GM18858 (cell line): ENCODE measurements around the gene OR51B4.
"Not testable (repeated sequence)": the region's sequence is repeated elsewhere in the genome, so short reads cannot be mapped to it uniquely, and the experiment has no call there.

Experiments
- ATAC-seq: cut with Tn5 transposase; IDR thresholded peaks from one replicate; pipeline ENCODE4 v1.9.1; 2021; ENCODE audit not compliant: unreplicated experiment

The OR51B4 gene

DNA sequence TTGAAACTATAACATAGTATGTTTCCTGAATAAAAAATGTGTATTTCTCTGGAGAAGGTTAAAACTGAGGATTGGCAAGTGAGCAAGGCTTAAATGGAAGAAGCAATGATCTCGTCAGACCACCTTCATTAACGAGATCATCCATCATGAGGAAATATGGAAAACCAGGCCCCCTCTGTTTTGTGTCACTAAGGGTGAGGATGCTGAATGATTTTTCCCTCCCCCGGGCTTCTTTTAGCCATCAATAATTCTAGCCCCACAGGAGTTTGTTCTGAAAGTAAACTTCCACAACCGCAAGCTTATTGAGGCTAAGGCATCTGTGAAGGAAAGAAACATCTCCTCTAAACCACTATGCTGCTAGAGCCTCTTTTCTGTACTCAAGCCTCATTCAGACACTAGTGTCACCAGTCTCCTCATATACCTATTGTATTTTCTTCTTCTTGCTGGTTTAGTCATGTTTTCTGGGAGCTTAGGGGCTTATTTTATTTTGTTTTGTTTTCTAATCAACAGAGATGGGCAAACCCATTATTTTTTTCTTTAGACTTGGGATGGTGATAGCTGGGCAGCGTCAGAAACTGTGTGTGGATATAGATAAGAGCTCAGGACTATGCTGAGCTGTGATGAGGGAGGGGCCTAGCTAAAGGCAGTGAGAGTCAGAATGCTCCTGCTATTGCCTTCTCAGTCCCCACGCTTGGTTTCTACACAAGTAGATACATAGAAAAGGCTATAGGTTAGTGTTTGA lies 26.2 kb downstream of the OR51B4 start:
- no peak for ATAC-seq

DNA sequence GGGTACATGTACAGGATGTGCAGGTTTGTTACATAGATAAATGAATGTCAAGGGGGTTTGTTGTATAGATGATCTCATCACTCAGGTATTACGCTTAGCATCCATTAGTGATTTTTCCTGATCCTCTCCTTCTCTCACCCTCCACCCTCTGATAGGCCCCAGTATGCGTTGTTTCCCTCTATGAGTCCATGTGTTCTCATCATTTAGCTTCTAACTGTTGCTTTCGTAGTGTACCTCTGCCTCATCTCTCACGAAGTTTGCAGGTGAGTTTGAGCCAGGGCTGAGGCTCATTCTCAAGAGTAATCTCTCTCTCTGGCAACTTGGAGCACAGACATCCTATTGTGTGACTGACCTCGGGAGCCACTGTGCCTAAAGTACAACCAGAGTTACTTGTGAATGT lies 27.4 kb downstream of the OR51B4 start:
- no peak for ATAC-seq

DNA sequence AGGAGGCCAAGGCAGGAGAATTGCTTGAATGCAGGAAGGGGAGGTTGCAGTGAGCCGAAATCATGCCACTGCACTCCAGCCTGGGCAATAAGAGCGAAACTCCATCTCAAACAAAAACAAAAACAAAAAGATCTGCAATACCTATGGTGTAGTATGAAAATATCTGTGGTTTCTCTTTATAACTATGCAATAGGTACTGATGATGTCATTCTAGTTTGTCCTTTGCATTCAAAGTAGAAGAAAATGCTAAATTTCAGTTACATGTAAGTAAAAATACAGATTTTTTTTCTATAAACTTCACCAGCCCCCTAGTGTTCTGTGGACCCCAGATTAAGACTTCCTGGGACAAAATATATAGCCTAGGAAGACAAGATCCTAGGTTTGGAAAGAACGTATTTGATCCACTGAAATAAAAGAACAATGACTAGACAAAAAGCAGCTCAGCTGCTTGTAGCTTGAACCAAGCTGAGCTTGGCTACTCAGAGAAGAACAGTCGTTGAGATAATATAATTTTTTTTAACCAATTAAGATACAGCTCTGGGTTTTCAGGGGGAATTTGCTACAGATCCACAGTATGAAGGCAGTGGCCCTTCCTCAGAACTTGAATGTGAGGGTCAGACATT lies 29.2 kb downstream of the OR51B4 start:
- ATAC-seq: no peak

DNA sequence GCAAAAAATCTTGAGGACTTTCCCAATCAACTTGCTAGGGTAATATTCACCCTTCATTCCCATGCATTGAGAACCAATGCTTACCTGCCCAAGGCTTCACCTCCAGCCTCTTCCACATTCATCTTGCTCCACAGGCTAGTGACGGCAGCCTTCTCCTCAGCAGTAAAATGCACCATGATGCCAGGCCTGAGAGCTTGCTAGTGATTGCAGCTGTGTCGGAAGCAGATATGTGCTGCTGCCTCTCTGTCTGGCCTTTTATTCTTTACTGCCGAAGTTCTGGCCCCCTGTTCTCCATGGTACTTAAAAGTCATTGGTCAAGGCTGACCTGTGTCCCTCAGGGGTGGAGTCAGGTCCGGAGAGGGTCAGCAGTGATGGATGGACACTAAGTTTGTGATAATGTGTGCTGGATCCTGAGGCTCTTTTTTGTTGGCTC lies 32.0 kb downstream of the OR51B4 start, which contains the start of gene HBE1:
HBE1 (minus strand) TSS at position 231 of the 433 bp plus-strand sequence; CDS start at position 176, 55 bp downstream.
- ATAC-seq: no peak

DNA sequence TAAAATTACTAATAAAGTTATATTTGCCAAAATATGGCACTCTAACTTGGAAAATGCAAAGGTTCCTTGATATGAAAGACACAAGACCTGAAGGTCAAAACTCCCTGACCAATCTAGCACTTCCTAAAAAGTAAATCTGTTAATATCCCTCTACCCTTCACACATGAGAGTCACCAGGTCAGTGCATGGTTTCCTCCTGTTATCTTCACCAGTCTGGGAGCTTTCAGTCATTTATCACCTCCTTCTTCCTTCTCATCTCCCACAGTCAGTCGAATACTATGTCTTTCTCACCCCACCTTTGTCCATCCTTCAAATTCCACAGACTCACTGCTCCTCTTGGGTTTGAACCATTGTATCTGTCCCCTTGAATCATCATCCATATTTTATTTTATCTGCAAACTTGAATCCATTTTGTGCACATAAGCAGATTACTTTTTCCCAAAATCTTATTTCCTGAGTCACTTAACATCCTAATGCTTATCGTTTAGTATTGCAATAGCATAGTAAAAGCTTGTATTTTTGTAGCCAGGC lies 34.6 kb downstream of the OR51B4 start:
- no peak for ATAC-seq

DNA sequence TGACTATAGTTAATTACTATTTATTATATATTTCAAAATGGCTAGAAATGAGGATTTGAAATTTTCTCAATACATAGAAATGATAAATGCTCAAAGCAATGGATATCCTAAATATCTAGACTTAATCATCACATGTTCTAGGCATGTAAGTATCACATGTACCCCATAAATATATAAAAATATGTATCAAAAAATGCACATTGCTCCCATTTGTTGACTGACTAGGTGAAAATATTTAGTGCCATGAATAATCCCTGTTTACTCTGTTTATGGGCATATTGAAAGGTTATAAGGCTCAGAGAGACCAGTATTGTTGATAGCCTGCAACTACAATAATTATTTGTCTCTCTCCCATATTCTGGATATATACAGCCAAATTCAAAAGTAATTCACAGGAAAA lies 35.1 kb downstream of the OR51B4 start:
- ATAC-seq: no peak

DNA sequence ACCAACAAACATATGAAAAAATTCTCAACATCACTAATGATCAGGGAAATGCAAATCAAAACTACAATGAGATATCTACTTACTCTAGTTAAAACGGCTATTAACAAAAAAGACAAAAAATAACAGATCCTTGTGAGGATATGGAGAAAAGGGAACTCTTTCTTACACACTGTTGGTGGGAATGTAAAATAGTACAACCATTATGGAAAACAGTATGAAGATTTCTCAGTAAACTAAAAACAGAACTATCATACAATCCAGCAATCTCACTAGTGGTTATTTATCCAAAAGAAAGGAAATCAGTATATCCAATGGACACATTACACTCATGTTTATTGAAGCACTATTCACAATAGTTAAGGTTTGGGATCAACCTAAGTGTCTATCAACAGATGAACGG lies 35.9 kb downstream of the OR51B4 start:
- ATAC-seq: no peak

DNA sequence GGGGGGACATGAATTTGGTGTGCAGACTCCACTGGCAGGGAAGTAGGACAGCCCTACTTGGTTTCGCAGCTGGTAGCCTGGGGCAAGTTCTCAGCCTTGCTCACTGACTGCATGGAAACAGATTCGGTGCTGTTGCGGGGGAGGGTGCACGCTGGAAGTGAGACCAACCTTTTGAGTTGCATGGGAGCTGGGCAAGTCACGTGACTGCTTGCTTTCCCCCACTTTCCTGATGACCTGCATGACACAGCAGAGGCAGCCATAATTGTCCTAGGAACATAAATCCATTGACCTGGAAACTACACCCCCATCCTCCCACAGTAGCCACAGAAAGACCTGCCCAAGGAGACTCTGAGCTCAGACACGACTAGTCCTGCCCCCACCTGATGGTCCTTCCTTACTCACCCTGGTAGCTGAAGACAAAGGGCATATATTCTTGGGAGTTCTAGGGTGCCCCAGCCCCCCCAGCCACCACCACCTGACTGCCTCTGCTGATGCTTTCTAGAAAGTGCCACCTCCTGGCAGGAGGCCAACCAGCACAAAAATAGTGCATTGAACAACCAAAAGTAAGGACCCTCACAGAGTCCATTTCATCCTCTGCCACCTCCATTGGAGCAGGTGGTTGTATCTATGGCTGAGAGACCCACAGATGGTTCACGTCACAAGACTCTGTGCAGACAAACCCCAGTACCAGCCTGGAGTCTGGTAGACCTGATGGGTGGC lies 43.0 kb downstream of the OR51B4 start:
- ATAC-seq: no peak

DNA sequence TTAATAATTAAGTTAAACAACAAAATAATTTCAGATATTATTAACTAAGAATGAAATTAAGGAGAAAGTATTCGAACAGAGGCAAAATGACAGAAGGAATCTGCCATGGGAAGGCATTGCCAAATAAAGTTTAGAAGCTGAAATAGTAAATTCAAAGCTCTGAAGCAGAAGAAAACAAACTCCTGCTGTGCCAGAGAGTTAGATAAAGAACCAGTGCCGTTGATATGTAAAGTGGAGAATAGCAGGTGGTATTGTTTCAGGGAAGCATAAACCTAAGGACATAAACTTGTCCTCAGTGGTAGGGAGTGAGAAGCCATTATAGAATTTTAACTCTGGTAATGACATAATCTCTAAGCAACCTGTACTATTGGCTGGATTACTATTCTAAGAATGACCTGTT lies 44.5 kb downstream of the OR51B4 start:
- ATAC-seq: no peak

DNA sequence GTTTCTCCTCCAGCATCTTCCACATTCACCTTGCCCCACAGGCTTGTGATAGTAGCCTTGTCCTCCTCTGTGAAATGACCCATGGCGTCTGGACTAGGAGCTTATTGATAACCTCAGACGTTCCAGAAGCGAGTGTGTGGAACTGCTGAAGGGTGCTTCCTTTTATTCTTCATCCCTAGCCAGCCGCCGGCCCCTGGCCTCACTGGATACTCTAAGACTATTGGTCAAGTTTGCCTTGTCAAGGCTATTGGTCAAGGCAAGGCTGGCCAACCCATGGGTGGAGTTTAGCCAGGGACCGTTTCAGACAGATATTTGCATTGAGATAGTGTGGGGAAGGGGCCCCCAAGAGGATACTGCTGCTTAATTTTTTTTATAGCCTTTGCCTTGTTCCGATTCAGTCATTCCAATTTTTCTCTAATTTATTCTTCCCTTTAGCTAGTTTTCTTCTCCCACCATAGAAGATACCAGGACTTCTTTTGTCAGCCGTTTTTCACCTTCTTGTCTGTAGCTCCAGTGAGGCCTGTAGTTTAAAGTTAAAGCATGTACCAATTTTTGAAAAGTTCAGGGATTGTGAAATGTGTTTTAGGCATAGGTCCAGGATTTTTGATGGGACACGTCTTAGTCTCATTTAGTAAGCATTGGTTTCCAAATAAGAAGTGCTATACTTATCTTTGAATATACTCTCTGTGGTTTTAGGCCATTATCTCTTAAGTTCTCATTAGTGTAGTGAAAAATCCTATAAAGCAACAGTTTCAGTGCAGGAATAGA lies 46.9 kb downstream of the OR51B4 start, which contains the start of gene HBG2:
HBG2 (minus strand) TSS at position 136 of the 768 bp plus-strand sequence; CDS start at position 83, 53 bp downstream.
- ATAC-seq: not testable (repeated sequence)

DNA sequence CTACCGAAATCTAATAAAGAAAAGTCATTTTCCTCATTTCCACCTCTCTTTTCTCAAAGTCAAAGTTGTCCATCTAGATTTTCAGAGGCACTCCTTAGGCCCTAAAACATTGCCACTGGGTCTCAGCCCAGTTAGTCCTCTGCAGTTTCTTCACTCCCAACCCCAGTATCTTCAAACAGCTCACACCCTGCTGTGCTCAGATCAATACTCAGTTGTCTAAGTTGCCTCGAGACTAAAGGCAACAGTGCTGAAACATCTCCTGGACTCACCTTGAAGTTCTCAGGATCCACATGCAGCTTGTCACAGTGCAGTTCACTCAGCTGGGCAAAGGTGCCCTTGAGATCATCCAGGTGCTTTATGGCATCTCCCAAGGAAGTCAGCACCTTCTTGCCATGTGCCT lies 47.7 kb downstream of the OR51B4 start:
- ATAC-seq: not testable (repeated sequence)

DNA sequence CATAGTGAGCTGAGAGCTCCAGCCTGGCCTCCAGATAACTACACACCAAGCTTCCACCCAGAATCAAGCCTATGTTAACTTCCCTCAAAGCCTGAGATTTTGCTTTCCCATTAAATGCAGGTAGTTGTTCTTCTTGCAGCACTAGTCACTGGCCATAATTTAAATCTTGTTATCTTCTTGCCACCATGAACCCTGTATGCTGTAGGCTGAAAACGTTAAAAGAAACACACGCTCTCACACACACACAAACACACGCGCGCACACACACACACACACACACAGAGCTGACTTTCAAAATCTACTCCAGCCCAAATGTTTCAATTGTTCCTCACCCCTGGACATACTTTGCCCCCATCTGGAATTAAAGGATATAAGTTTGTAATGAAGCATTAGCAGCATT lies 48.3 kb downstream of the OR51B4 start:
- not testable (repeated sequence) for ATAC-seq

DNA sequence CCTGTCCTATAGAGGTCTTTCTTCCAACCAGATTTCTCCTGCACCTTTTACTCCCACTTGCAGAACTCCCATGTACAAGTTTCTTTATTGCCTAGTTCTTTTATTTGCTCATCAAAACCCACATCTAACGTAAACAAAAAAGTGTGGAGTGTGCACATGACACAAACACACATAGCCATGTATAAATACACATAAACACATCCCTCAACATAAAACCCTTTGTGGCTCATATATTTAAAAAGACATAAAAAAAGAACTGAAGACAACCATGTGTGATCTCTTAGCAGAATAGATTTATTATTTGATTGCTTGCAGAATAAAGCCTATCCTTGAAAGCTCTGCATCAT lies 48.9 kb downstream of the OR51B4 start:
- no peak for ATAC-seq

DNA sequence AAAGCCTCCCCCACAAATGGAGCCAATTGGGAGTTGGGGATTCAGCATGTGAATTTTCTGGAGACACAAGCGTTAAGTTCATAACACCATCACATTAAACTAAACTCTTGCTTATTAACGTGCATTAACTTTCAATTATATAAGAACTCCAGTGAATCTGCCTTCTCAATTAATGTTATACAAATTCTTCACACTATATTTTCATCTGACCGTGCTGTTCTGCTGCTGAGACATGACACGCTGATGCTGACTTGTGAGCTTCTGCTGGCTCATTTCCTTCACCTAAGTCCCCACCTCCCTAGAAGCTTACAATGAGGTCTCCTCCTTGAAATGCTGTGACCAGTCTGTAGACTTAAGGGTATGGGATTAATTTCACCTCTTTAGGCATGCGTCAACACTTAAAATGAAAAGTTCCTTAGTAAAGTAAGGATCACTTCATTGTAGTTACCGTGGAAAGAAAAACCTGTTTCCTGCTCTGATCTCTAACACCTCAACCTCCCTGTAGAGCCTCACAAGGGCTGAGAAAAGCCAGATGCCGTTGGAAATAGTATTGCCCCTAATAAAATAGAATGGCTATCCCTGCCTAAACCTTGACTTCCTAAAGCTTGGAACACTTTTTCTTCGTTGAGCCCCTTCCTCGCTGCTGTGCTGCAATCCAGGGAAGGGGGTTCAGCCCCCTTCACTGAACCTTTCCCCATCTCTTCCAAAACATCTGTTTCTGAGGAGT lies 49.4 kb downstream of the OR51B4 start:
- ATAC-seq: no peak

DNA sequence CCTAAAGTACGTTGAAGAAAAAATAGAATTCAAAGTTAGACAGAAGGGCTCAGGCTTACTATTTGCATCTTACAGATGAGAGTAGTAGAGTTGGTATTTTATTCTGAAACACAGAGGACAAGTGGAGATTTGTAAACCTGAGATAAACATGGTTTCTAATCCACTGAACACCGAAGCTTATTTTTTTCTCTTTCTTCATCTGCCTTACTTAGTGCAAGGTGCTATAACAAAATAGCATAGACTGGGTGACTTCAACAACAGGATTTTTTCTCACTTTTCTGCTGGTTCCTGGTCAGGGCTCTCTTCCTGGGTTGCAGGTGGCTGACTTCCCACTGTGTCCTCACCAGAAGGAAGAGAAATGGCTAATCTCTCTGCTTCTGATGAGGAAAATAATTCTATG lies 50.0 kb downstream of the OR51B4 start:
- ATAC-seq: no peak
